Transverse colon (tissue), 4 donors: ENCODE results near the gene OR9A2. TPM values are rescaled to one million over a fixed set of nuclear protein-coding genes. Genes with fewer than 3 reads are reported as not detected.

Experiments used
- DNase-seq: peaks from one replicate; pipeline ENCODE4 v3.0.0-alpha.2; 2019
- H3K27ac ChIP-seq, 4 donors: fragments of 200-600 bp; sonication (generic); 2 replicates each; pipeline ENCODE4 v1.5.1; 2016 to 2018; ENCODE audit warnings: inconsistent platforms in 4 of 4
- H3K27me3 ChIP-seq: fragments of 200-600 bp; sonication (generic); 2 replicates; pipeline ENCODE4 v1.5.1; 2017; ENCODE audit warnings: inconsistent platforms
- H3K36me3 ChIP-seq, 4 donors: fragments of 200-600 bp; sonication (generic); 2 replicates each; pipeline ENCODE4 v1.5.1; 2017 to 2019; ENCODE audit warnings: inconsistent platforms in 4 of 4
- H3K4me1 ChIP-seq, 4 donors: fragments of 200-600 bp; sonication (generic); 2 replicates each; pipeline ENCODE4 v1.5.1; 2017 to 2020; ENCODE audit warnings: inconsistent platforms in 4 of 4
- H3K4me3 ChIP-seq, 4 donors: fragments of 200-600 bp; sonication (generic); 1 replicate in 1 of 4; 2 replicates in 3 of 4; pipeline versions ENCODE4 v1.5.1 to v1.6.1; 2017 to 2019; ENCODE audit warnings: inconsistent platforms in 4 of 4
- H3K9me3 ChIP-seq, 2 donors: fragments of 200-600 bp; sonication (generic); 2 replicates each; pipeline ENCODE4 v1.5.1; 2017 to 2019; ENCODE audit warnings: inconsistent platforms in 2 of 2
- EP300 ChIP-seq: sonication (generic); formaldehyde crosslinking; IDR thresholded peaks from one replicate; pipeline ENCODE4 v1.6.1; 2017; ENCODE audit warnings: antibody characterized with exemption, low read depth
- POLR2A ChIP-seq: fragments of 450-650 bp; IDR thresholded peaks from one replicate; pipeline ENCODE4 v1.6.1; 2016; ENCODE audit warnings: antibody characterized with exemption, mild to moderate bottlenecking, moderate library complexity
- POLR2AphosphoS5 ChIP-seq, 3 donors: sonication (generic); formaldehyde crosslinking; IDR thresholded peaks; one replicate each; pipeline ENCODE4 v1.6.1; 2016; ENCODE audit warnings: antibody characterized with exemption in 3 of 3
- whole genome bisulfite sequencing, 2 donors: methylation state at CpG; one replicate each; pipeline ENCODE4 v1.1.5; 2018; ENCODE audit warnings: low coverage in 1 of 2; 5-methylcytosine and 5-hydroxymethylcytosine counted together
- in situ Hi-C, 4 donors: fragments of 200-750 bp; cut with MboI; loops; one replicate each; pipeline versions ENCODE4 v1.15.0 to v1.15.1; 2017; ENCODE audit warnings: low sequenced_read_pairs in 3 of 4, low pct_ligation_motif_present in 1 of 4, low pct_unique_long_range_greater_than_20kb in 1 of 4
- intact Hi-C: fragments of 100-400 bp; cut with DNase I; formaldehyde crosslinking; loops from one replicate; pipeline ENCODE4 v1.15.1; 2023; ENCODE audit warnings: low total_unique reads
- total RNA-seq, 4 donors: library from RNA; depleted of rRNA; stranded (reverse); fragments of >200 nt; gene quantifications; one replicate each; pipeline ENCODE4 v1.1.0, GENCODE V29; 2016
- TF ChIP-seq, protein P1 (sequence below), 5 experiments: fragments of 200-600 bp in 3 of 5; fragments of 450-650 bp in 2 of 5; sonication (generic) in 3 of 5; IDR thresholded peaks; 1 replicate in 2 of 5; 2 replicates in 3 of 5; pipeline ENCODE4 v1.5.1; 2016 to 2017; ENCODE audit warnings: antibody characterized with exemption in 5 of 5, inconsistent platforms in 3 of 5, mild to moderate bottlenecking in 2 of 5, moderate library complexity in 1 of 5

OR9A2 gene
- total RNA-seq, 4 donors from 2014 or later: not detected

DNA sequence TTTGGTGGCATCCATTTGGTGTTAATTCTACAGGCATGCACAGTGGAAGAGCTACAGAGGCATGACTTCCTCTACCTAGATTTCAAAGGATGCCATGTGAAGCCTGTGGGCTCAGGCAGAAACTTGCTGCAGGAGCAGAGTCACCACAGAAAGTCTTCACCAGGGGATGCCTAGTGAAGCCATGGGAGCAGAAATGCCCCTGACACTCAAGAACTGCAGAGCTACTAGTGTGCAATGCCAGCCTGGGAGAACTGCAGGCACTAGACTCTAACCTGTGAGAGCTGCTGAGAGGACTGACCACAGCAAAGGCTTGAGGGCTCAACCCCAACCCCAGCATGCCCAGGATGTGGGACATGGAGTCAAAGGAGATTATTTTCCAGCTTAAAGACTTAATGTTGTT, 3.9 kb downstream of the OR9A2 start:
- intact Hi-C loops: no loop called here
- in situ Hi-C loops: loop anchor here in 1 of 4 donors (25.0 kb wide), 2 partner anchors 314 to 414 kb away; partner anchors contain the start of gene TAS2R60
- no peak for TF ChIP-seq POLR2A
- TF ChIP-seq POLR2AphosphoS5 (IDR thresholded peaks at IDR 0.05): no peak
- no peak for TF ChIP-seq EP300
- TF ChIP-seq, protein P1, sequence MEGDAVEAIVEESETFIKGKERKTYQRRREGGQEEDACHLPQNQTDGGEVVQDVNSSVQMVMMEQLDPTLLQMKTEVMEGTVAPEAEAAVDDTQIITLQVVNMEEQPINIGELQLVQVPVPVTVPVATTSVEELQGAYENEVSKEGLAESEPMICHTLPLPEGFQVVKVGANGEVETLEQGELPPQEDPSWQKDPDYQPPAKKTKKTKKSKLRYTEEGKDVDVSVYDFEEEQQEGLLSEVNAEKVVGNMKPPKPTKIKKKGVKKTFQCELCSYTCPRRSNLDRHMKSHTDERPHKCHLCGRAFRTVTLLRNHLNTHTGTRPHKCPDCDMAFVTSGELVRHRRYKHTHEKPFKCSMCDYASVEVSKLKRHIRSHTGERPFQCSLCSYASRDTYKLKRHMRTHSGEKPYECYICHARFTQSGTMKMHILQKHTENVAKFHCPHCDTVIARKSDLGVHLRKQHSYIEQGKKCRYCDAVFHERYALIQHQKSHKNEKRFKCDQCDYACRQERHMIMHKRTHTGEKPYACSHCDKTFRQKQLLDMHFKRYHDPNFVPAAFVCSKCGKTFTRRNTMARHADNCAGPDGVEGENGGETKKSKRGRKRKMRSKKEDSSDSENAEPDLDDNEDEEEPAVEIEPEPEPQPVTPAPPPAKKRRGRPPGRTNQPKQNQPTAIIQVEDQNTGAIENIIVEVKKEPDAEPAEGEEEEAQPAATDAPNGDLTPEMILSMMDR (IDR thresholded peaks at IDR 0.05): no peak
- DNase-seq: no peak
- Histone ChIP-seq H3K4me1 (no peaks in the 10 kb centered on the region), H3K9me3 (no peaks in the 10 kb centered on the region), H3K36me3 (no peaks in the 10 kb centered on the region), H3K27ac (no peak overlapping the region), H3K4me3 (no peak overlapping the region), H3K27me3 (no peaks in the 10 kb centered on the region)

DNA sequence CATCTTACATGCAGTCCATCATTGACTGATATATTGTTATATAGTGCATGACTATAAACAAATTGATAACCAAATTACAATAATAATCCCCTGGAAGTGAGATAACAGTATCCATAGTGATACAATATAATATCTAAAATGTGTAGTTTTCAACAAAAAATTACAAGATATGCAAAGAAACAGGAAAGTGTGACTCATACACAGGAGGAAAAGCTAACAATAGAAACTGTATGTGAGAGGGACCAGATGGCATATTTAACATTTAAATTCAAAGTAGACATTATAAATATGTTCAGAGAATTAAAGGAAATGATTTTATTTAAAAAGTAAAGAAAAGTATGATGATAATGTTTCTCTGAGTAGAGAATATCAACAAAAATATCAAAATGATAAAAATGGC, 8.0 kb downstream of the OR9A2 start:
- Histone ChIP-seq H3K27ac (no peak overlapping the region), H3K9me3 (no peaks in the 10 kb centered on the region), H3K27me3 (no peaks in the 10 kb centered on the region), H3K36me3 (no peaks in the 10 kb centered on the region), H3K4me1 (peaks cover 0 to 6% (median 0%) of the 10 kb centered on the region in 4 donors), H3K4me3 (no peak overlapping the region)
- DNase-seq: no peak
- intact Hi-C loops: no loop called here
- TF ChIP-seq, protein P1 (IDR thresholded peaks at IDR 0.05): no peak
- TF ChIP-seq POLR2A (no peak), EP300 (no peak), POLR2AphosphoS5 (IDR thresholded peaks at IDR 0.05) (no peak)
- in situ Hi-C loops: loop anchor here in 1 of 4 donors (25.0 kb wide), 2 partner anchors 318 to 418 kb away; partner anchors contain the start of gene TAS2R60

DNA sequence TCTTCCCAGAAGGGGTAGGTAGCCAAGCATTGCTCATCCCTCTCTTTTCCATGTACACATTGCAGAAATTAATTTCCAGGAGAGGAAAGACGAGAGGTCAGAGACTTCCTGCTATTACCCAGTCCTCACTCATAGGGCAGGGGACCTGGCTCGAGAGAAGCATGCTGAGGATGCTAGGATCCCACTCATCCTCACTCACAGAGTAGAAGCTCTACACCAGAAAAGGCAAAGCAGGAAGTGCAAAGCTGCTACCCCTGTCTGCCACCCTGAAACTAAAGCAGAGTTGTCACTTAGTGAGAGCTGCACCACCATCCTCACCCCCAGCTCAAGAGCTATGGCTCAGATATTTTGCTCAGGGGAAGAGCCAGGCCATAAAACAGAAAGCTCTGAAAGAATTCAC, 9.9 kb downstream of the OR9A2 start:
- TF ChIP-seq POLR2AphosphoS5 (IDR thresholded peaks at IDR 0.05): no peak
- no peak for TF ChIP-seq POLR2A
- no peak for TF ChIP-seq EP300
- TF ChIP-seq, protein P1 (IDR thresholded peaks at IDR 0.05): no peak
- Histone ChIP-seq H3K27ac (no peak overlapping the region), H3K27me3 (no peaks in the 10 kb centered on the region), H3K36me3 (no peaks in the 10 kb centered on the region), H3K4me1 (peaks cover 0 to 8% (median 0%) of the 10 kb centered on the region in 4 donors), H3K4me3 (no peak overlapping the region), H3K9me3 (no peaks in the 10 kb centered on the region)
- WGBS, 2 donors: 75 to 100% methylated on average over 1 to 2 of the region's 2 CpGs
- intact Hi-C loops: no loop called here
- in situ Hi-C loops: loop anchor here in 1 of 4 donors (25.0 kb wide), 2 partner anchors 320 to 420 kb away; partner anchors contain the start of gene TAS2R60
- DNase-seq: no peak

DNA sequence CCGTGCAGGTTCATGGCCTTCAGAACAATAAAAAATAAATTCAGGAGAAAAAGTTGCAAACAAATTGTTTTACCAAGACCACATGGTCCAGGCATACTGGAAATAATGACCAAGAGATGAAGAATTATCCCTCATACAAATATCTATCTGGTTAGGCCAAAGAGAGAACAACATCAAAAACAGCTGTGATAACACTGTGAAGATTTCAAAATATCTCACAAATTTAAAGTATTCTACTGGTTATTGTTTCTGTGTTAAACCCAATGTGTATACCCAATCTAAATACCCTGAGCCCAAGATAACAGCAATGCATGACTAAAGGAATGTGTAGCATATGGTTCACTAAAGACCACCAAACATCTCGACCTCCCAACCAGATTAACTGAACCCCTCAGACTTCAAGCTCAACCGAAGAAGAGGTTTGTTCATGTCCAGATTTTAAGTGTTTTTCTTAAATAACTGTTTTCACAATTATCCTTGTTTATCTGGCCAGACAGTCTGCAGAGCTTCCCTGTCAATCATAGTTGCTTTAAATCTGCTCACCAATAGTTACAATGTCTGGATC, 10.9 kb downstream of the OR9A2 start:
- WGBS, 2 donors: 77 to 95% methylated on average over 2 to 3 of the region's 3 CpGs
- Histone ChIP-seq H3K27me3 (no peaks in the 10 kb centered on the region), H3K4me1 (peaks cover 0 to 8% (median 0%) of the 10 kb centered on the region in 4 donors), H3K36me3 (no peaks in the 10 kb centered on the region), H3K9me3 (no peaks in the 10 kb centered on the region), H3K4me3 (no peak overlapping the region), H3K27ac (no peak overlapping the region)
- no peak for TF ChIP-seq EP300
- no peak for TF ChIP-seq POLR2AphosphoS5 (IDR thresholded peaks at IDR 0.05)
- in situ Hi-C loops (loop anchor here in 1 of 4 donors (25.0 kb wide), 2 partner anchors 321 to 421 kb away; partner anchors contain the start of gene TAS2R60), intact Hi-C loops (no loop called here)
- DNase-seq: no peak
